T-helper 17 cell (primary cell): ENCODE results near the gene CSF3R. TPM values are rescaled to one million over a fixed set of nuclear protein-coding genes. Genes with fewer than 3 reads are reported as not detected.
"Not testable (repeated sequence)": the region's sequence is repeated elsewhere in the genome, so short reads cannot be mapped to it uniquely, and the experiment has no call there.

Experiments used
- ATAC-seq: fragments of 150-1000 bp; cut with Tn5 transposase; 2 replicates; pipeline ENCODE4 v1.10.0; 2021; ENCODE audit warnings: mild to moderate bottlenecking, moderate library complexity
- DNase-seq, 3 donors: peaks; one replicate each; pipeline versions ENCODE4 v3.0.0 to v3.0.0-alpha.2; 2020 to 2021
- H3K9me3 ChIP-seq: one replicate; pipeline ENCODE4 v1.7.0; 2013; ENCODE audit warnings: low read length, mild to moderate bottlenecking; ENCODE audit not compliant: control insufficient read depth, poor library complexity, severe bottlenecking
- H3K27ac Mint-ChIP-seq: one replicate; pipeline ENCODE4 v1.8.0; 2022; ENCODE audit warnings: mild to moderate bottlenecking, moderate library complexity, mixed read lengths
- H3K27me3 Mint-ChIP-seq: one replicate; pipeline ENCODE4 v1.8.0; 2022; ENCODE audit warnings: mixed read lengths
- H3K36me3 Mint-ChIP-seq: one replicate; pipeline ENCODE4 v1.8.0; 2022; ENCODE audit warnings: low read depth, mixed read lengths
- H3K4me1 Mint-ChIP-seq: one replicate; pipeline ENCODE4 v1.8.0; 2022; ENCODE audit warnings: mild to moderate bottlenecking, mixed read lengths
- H3K4me3 Mint-ChIP-seq: one replicate; pipeline ENCODE4 v1.8.0; 2022; ENCODE audit warnings: mild to moderate bottlenecking, moderate library complexity, mixed read lengths
- total RNA-seq, 4 donors: library from RNA in 2 of 4; stranded (reverse) in 2 of 4; gene quantifications; one replicate each; pipeline ENCODE4 v1.2.3 and lab custom pipeline; 2022 to 2026

The CSF3R gene
- total RNA-seq, 2 donors from 2014 or later = 2.9 to 13.0 TPM

DNA sequence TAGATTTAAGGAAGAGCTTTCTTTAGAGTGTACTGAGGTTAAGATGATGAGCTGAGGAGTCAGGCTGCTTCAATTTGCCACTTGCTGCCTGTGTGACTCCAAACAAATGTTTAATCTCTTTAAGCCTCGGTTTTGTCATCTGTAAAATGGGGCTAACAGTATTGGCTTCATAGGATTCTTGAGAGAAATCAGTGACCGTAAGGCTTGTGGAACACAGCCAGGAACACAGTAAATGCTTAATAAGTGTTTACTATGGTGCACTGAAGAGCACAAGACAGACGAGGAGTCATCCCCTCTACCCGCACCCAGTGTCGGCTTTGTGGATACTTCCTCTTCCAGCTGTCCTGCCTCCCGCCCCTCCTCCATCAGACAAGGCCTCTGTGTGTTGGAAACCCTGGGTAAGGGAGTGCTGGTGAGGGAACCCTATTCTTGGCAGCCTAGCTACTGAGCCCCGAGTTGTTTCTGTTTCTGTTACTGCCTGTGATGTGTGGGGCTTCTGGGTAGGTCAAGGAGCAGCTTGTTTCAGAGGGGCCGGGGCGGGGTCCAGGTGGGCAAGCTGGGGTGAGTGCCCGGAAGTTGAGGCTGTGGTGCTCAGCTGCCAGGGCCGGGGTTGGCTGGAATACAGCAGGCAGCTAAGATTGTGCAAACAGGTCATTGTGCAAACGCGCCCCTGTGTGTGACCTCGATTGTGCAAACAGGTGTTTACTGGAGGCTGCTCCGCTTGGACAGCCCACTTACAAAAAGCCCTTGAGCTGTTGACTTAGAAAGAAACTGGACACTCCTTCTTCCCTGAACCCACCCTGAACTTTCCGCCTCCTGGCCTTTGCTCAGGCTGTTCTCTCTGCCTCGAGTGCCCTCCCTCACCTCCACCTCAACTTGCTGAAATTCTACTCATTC lies 4.0 kb upstream of the CSF3R start:
- no peak overlapping the region for H3K4me3 Mint-ChIP-seq
- DNase-seq (no peak), ATAC-seq (peak; percentile 44)
- peak overlapping the region; percentile 62 for H3K27ac Mint-ChIP-seq
- H3K4me1 Mint-ChIP-seq = peaks cover 7% of the 10 kb centered on the region
- peaks cover 5% of the 10 kb centered on the region for H3K36me3 Mint-ChIP-seq
- H3K27me3 Mint-ChIP-seq = peaks cover 22% of the 10 kb centered on the region
- H3K9me3 ChIP-seq = no peaks in the 10 kb centered on the region

DNA sequence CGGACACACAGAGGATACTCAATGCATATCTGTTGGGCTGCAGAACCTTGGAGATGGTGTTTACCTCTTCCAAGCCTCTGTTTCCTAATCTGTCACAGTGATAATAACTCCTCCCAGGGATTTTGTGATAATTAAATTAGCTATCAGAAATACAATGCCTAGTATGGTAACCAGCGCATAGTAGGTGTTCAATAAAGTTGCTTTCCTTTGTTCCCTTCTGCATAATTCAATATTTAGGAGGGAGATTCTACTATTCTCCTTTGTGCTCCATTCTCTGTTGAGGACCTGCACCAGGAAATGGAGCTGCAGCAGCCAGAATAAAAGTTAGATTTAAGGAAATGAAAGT lies 3.4 kb upstream of the CSF3R start:
- Mint-ChIP-seq H3K27me3 (peaks cover 23% of the 10 kb centered on the region), H3K4me3 (no peak overlapping the region), H3K36me3 (peaks cover 5% of the 10 kb centered on the region), H3K4me1 (peaks cover 7% of the 10 kb centered on the region), H3K27ac (peak overlapping the region; percentile 62)
- no peak for ATAC-seq
- DNase-seq = no peak
- no peaks in the 10 kb centered on the region for H3K9me3 ChIP-seq

DNA sequence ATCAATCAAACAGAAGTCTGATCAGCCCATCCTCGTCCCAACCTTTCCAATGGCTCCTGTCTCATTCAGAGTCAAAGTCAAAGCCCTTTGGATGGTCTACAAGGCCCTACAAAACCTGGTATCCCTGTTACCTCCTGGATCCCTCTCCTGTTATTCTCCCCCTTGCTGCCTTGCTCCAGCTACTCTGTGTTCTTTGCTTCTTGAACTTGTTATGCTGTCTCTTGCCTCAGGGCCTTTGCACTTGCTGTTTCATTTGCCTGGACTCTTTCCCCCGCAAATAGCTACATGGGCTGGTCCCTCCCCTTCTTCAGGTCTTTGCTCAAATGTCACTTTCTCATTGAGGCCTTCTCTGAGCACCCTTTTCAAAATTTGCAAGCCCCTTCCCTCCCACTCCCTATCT lies 1.4 kb upstream of the CSF3R start:
- DNase-seq (no peak), ATAC-seq (no peak)
- Mint-ChIP-seq H3K27me3 (peaks cover 27% of the 10 kb centered on the region), H3K27ac (no peak overlapping the region), H3K4me3 (no peak overlapping the region), H3K36me3 (peaks cover 5% of the 10 kb centered on the region), H3K4me1 (peaks cover 7% of the 10 kb centered on the region)
- H3K9me3 ChIP-seq = no peaks in the 10 kb centered on the region

DNA sequence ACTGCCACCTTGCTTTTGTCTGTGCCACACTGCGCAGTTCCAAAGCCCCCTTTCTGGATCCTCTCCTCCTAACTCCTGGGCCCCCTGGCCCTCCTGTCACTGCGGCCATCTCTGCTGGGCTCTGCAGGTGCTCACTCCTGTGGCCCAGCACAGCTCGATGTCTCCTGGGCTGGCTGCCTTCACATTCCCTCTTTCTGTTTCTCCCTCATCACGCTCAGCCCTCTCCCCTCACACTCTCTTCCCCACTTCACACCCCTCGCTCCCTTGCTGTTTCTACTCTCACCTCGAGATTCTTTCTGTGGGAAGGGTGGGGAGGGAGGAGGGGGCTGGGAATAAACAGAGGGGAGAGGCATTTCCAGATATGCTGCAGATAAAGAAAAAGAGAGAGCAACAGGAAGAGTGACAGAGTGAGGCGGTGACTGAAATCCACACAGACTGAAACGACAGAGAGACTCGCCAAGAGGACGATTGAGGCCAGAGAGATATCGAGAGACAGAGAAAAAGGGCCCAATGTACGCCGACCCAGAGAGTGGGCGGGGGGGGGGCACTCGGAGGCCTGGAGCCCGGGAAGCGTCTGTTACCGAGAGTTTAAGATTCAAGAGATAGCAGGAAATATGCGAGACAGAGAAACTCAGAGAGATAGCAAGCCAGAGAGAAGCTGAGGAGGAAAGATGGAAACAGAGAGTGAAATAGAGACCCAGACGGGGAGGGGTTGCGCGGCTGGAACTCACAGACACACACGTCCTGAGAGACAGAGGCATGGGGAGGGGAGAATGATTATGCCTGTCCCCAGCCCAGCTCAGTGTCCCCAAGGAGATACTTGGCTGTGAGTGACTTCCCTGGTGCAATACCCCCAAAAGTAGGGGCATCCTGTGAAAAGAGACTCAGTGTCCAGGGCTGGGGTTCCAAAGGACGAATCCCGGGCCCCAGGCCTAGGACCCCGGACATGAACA lies 666 bp downstream of the CSF3R start:
- H3K36me3 Mint-ChIP-seq = peaks cover 5% of the 10 kb centered on the region
- H3K27me3 Mint-ChIP-seq = peaks cover 27% of the 10 kb centered on the region
- peak overlapping the region; percentile 64 for H3K4me3 Mint-ChIP-seq
- no peak for ATAC-seq
- DNase-seq = no peak
- H3K4me1 Mint-ChIP-seq = peaks cover 7% of the 10 kb centered on the region
- H3K27ac Mint-ChIP-seq = peak overlapping the region; percentile 11
- H3K9me3 ChIP-seq = no peaks in the 10 kb centered on the region

DNA sequence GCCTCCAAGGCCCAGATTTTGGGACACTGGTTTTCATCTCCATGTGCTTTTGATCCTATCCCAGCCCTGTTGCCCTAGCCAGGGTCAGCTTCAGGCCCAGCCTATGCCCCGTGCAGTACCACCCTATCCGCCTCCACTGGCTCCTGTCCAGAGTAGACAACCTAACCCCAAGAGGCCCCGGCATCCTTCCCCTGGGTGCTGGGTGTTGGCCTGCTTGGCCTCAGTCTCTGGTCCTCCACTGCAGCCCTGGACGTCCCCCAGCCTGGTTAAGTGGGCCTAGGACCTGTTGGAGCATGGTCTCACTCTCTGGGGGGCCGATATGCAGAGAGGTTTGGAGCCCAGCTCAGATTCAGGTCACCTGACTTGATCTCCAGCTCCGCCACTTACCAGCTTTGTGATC lies 1.6 kb downstream of the CSF3R start:
- Mint-ChIP-seq H3K36me3 (peaks cover 5% of the 10 kb centered on the region), H3K4me3 (no peak overlapping the region), H3K27me3 (peaks cover 24% of the 10 kb centered on the region), H3K27ac (no peak overlapping the region), H3K4me1 (peaks cover 7% of the 10 kb centered on the region)
- ATAC-seq (no peak), DNase-seq (no peak)
- no peaks in the 10 kb centered on the region for H3K9me3 ChIP-seq

DNA sequence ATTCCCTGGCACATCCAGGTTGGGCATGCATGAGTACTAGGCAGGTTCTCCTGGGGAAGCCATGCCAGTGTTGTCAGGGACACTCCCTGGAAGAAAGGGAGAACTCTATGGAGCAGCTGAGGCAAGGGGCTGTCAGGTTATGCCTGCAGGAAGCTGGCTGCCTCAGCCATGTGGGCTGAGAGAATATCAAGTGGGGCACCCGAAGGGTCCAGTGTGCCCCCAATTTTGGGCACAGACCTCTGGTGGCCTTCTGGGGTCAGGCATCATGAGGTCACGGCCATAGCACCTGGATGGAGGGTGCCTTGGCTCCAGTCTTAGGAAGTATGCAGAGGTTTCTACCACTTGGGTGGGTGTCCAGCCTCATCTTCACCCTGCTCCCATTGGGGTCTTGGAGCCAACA lies 2.6 kb downstream of the CSF3R start:
- Mint-ChIP-seq H3K36me3 (peaks cover 5% of the 10 kb centered on the region), H3K4me3 (no peak overlapping the region), H3K27me3 (peaks cover 18% of the 10 kb centered on the region), H3K27ac (no peak overlapping the region), H3K4me1 (peaks cover 7% of the 10 kb centered on the region)
- no peaks in the 10 kb centered on the region for H3K9me3 ChIP-seq
- DNase-seq (no peak), ATAC-seq (no peak)

DNA sequence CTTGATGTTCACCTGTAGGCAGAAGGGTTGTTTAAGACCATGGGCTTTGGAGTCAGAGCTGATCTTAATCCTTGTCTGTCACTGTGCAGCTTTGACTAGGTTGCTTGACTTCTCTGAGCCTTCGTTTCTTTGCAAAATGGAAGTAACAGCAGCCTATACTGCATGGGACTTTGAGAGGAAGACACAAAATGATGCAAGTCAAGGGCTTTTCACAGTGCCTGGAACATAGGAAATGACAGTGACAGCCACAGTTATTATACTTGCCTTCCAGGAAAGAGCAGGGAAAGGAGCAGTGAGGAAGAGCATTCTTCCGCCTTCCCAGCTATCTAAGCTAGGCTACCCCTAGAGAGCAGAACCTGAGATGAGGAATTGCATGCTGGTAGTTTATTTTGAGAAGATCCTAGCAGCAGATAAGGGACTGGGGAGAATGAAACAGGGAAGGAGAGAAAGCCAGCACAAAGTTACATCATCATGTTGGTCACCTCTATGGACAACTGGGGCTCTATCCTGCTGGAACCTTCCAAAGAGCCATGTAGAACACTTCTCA lies 3.1 kb downstream of the CSF3R start:
- Mint-ChIP-seq H3K4me1 (peaks cover 7% of the 10 kb centered on the region), H3K36me3 (peaks cover 5% of the 10 kb centered on the region), H3K27me3 (peaks cover 18% of the 10 kb centered on the region), H3K27ac (no peak overlapping the region), H3K4me3 (no peak overlapping the region)
- H3K9me3 ChIP-seq = no peaks in the 10 kb centered on the region
- ATAC-seq (no peak), DNase-seq (no peak)

DNA sequence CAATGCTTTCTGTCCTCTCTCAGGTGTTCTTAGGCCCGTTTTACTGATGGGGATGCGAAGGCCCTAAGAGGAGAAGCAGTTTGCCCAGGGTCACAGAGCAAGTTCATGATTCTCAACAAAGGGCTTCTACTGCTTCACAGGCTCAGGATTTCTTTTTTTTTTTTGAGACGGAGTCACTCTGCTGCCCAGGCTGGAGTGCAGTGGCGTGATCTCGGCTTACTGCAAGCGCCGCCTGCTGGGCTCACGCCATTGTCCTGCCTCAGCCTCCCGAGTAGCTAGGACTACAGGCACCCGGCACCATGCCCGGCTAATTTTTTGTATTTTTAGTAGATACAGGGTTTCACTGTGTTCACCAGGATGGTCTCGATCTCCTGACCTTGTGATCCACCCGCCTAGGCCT lies 5.1 kb downstream of the CSF3R start:
- not testable (repeated sequence) for H3K9me3 ChIP-seq, H3K36me3 Mint-ChIP-seq, H3K4me3 Mint-ChIP-seq, ATAC-seq, H3K4me1 Mint-ChIP-seq, DNase-seq, H3K27ac Mint-ChIP-seq
- H3K27me3 Mint-ChIP-seq = peaks cover 18% of the 10 kb centered on the region

DNA sequence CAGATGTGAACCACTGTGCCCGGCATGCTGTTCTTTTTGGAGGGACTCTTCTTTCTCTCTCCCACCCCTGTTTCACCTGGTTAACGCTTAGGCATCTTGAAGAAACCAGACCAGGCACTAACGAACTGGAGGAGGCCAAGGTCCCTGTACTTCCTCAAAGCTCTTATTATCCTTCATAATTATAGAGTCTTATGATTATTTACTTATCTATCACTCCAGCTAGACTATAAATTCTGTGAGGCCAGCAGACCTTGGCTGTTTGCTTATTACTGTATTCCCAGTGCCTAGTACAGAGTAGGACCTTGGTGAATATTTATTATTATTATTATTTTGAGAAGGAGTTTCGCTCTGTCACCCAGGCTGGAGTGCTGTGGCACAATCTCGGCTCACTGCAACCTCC lies 5.8 kb downstream of the CSF3R start:
- DNase-seq = no peak
- no peak overlapping the region for H3K27ac Mint-ChIP-seq

DNA sequence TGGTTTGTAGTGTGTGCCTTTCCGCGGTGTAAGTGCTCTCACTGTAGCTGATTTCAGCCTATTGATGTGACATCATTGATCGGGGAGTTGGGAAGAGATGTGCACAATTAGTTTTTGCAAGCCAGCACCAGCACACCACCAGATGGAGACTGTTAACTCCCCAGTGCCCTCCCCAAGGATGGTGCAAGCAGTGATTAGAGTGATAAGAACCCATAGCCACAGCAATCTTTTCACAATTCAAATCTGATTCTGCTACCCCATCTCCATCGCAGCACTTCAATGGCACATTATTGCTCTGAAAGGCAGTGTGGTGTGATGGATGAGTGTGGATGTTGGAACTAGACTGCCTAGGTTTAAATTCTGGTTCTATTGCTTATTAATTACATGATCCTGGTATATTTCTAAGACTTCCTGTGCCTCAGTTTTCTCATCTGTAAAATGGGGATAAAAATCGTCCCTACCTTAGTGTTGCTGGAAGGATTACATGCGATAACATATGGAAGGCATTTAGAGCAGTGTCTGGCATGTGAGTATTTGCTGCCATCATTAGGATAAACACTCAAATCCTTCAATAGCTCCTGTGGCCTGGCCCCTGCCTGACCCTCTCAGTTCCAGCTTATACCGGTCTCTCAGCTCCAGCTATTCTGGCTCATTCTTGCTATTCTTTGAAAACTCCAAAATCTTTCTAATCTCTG lies 6.7 kb downstream of the CSF3R start:
- no peaks in the 10 kb centered on the region for H3K36me3 Mint-ChIP-seq
- peaks cover 9% of the 10 kb centered on the region for H3K27me3 Mint-ChIP-seq
- no peak overlapping the region for H3K4me3 Mint-ChIP-seq
- no peaks in the 10 kb centered on the region for H3K4me1 Mint-ChIP-seq
- H3K9me3 ChIP-seq = no peaks in the 10 kb centered on the region
- ATAC-seq (no peak), DNase-seq (no peak)
- no peak overlapping the region for H3K27ac Mint-ChIP-seq

More for the DNA sequence above, 5.8 kb downstream of the CSF3R start:
- H3K9me3 ChIP-seq = no peaks in the 10 kb centered on the region
- Mint-ChIP-seq H3K4me1 (peaks cover 3% of the 10 kb centered on the region), H3K27me3 (peaks cover 13% of the 10 kb centered on the region), H3K4me3 (no peak overlapping the region), H3K36me3 (peaks cover 2% of the 10 kb centered on the region)
- no peak for ATAC-seq

DNA sequence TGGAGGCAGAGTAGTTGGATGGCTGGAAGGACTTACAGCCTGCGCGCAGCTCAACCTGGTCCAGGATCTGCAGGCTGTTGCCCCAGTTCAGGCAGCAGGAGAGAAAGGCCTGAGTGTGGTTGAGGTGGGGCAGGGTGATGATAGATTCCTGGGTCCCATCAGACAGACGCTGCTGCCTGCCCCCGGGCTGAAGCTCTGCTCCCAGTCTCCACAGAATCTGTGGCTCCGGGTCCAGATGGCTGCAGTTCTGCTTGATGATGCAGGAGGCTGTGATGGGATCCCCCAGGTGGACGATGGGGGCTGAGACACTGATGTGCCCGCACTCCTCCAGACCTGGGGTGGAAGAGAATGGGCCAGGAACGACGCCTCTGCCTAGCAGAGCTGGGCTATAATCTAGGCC lies 7.4 kb downstream of the CSF3R start:
- DNase-seq (no peak), ATAC-seq (no peak)
- H3K27ac Mint-ChIP-seq = no peak overlapping the region
- peaks cover 9% of the 10 kb centered on the region for H3K27me3 Mint-ChIP-seq
- H3K4me3 Mint-ChIP-seq = no peak overlapping the region
- no peaks in the 10 kb centered on the region for H3K4me1 Mint-ChIP-seq
- no peaks in the 10 kb centered on the region for H3K9me3 ChIP-seq
- no peaks in the 10 kb centered on the region for H3K36me3 Mint-ChIP-seq

DNA sequence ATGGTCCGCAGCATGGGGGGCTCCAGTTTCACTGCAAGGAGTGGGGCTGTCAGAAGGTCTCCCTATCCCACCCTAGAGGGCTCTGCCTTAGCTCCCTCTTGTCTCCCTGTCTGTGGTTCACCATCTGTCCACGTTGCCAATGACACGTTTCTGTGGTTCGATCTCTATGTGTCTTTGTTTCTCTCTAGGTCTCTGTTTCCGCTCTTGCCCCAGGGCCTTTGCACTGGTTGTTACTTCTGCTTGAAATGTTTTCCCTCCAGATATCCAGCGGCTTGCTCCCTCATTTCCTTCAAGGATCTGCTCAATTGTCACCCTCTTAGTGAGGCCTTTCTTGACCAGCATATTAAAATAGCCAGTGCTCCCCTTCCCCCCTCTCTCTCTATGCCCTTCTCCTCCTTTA lies 10.1 kb downstream of the CSF3R start:
- DNase-seq = no peak
- Mint-ChIP-seq H3K4me1 (no peaks in the 10 kb centered on the region), H3K36me3 (no peaks in the 10 kb centered on the region), H3K4me3 (no peak overlapping the region), H3K27me3 (no peaks in the 10 kb centered on the region), H3K27ac (no peak overlapping the region)
- H3K9me3 ChIP-seq = no peaks in the 10 kb centered on the region
- ATAC-seq = no peak
